Testis (tissue), 3 donors: ENCODE results near the gene PDCD1. TPM values are rescaled to one million over a fixed set of nuclear protein-coding genes. Genes with fewer than 3 reads are reported as not detected.
"Not testable (repeated sequence)": the region's sequence is repeated elsewhere in the genome, so short reads cannot be mapped to it uniquely, and the experiment has no call there.

Experiments used
- DNase-seq: peaks from one replicate; pipeline ENCODE4 v3.0.0-alpha.2; 2019
- H3K27ac ChIP-seq, 2 donors: fragments of 200-600 bp; sonication (generic); one replicate each; pipeline ENCODE4 v1.5.1; 2019
- H3K27me3 ChIP-seq: fragments of 200-600 bp; sonication (generic); one replicate; pipeline ENCODE4 v1.5.1; 2019
- H3K36me3 ChIP-seq: fragments of 200-600 bp; sonication (generic); one replicate; pipeline ENCODE4 v1.5.1; 2017; ENCODE audit warnings: low read depth; ENCODE audit errors: missing control alignments
- H3K4me1 ChIP-seq: fragments of 200-600 bp; sonication (generic); one replicate; pipeline ENCODE4 v1.5.1; 2019
- H3K4me3 ChIP-seq, 2 donors: fragments of 200-600 bp; sonication (generic); one replicate each; pipeline ENCODE4 v1.5.1; 2017 to 2019
- H3K9me3 ChIP-seq: fragments of 200-600 bp; sonication (generic); one replicate; pipeline ENCODE4 v1.5.1; 2017
- CTCF ChIP-seq, 3 experiments: fragments of 450-650 bp in 2 of 3; fragments of 200-600 bp in 1 of 3; sonication (generic) in 1 of 3; IDR thresholded peaks; one replicate each; pipeline ENCODE4 v1.5.1; 2016 to 2019; ENCODE audit warnings: antibody characterized with exemption in 3 of 3, mild to moderate bottlenecking in 2 of 3, moderate library complexity in 1 of 3
- POLR2A ChIP-seq: fragments of 450-650 bp; IDR thresholded peaks from one replicate; pipeline ENCODE4 v1.6.1; 2017; ENCODE audit warnings: antibody characterized with exemption, mild to moderate bottlenecking, moderate library complexity
- WGBS, 2 donors: methylation state at CpG; one replicate each; pipeline ENCODE4 v1.1.5; 2018; 5-methylcytosine and 5-hydroxymethylcytosine counted together
- intact Hi-C: fragments of 100-400 bp; cut with DNase I; formaldehyde crosslinking; loops from one replicate; pipeline ENCODE4 v1.15.1; 2023; ENCODE audit warnings: low total_unique reads
- polyA plus RNA-seq: library from polyadenylated mRNA; stranded (reverse); fragments of 350-450 nt; fragmentation: Illumina TruSeq; extraction: RNeasy Lipid Tissue Mini Kit (QIAGEN cat#74804); gene quantifications from one replicate; pipeline ENCODE4 v1.2.3, GENCODE V29; 2014; ENCODE audit warnings: low read depth, low replicate concordance; ENCODE audit not compliant: insufficient read depth
- total RNA-seq, 2 donors: library from RNA; depleted of rRNA; stranded (reverse); fragments of >200 nt; gene quantifications; one replicate each; pipeline ENCODE4 v1.2.3, GENCODE V29; 2016

The PDCD1 gene
- total and polyA plus RNA-seq, 3 donors from 2014 or later, result 0.37 to 0.47 (median 0.39) TPM

- Histone ChIP-seq H3K9me3 (no peaks in the 10 kb centered on the region), H3K27me3 (no peaks in the 10 kb centered on the region), H3K4me3 (no peak overlapping the region), H3K4me1 (peaks cover 22% of the 10 kb centered on the region), H3K27ac (peak overlapping the region in 1 of 2 donors; percentile 80), H3K36me3 (no peaks in the 10 kb centered on the region)
- TF ChIP-seq CTCF (IDR thresholded peaks at IDR 0.05), result no peak
- TF ChIP-seq POLR2A, result no peak
- whole genome bisulfite sequencing, 2 donors, result 88% methylated on average over 14 to 28 of the region's 29 CpGs
- DNase-seq, result no peak
- intact Hi-C loops, result no loop called here
Observed at GRCh38 chr2:241809383-241810306, 49.0 kb downstream of the PDCD1 start.

GRCh38 chr2:241808721-241809382 is 49.8 kb downstream of the PDCD1 start, which contains the start of gene NEU4:
NEU4 (plus strand) TSS chr2:241809193; CDS start chr2:241814485, 5,292 bp downstream.
- 91 to 92% methylated on average over 26 to 31 of the region's 31 CpGs for WGBS, 2 donors
- no peak for TF ChIP-seq CTCF (IDR thresholded peaks at IDR 0.05)
- TF ChIP-seq POLR2A, result no peak
- intact Hi-C loops, result no loop called here

GRCh38 chr2:241808051-241808720 is 50.5 kb downstream of the PDCD1 start:
- WGBS, 2 donors, result 43 to 57% methylated on average over 15 to 16 of the region's 17 CpGs

More at GRCh38 chr2:241808721-241809382, 49.8 kb downstream of the PDCD1 start, which contains the start of gene NEU4:
- Histone ChIP-seq H3K4me1 (peaks cover 30% of the 10 kb centered on the region), H3K36me3 (no peaks in the 10 kb centered on the region), H3K9me3 (no peaks in the 10 kb centered on the region), H3K27ac (peak within 1 kb of the TSS; percentile 16 to 80), H3K27me3 (no peaks in the 10 kb centered on the region), H3K4me3 (no peak within 1 kb of the TSS)
- DNase-seq, result peak; percentile 13

GRCh38 chr2:241806217-241806616 is 52.5 kb downstream of the PDCD1 start:
- H3K27ac ChIP-seq, H3K4me3 ChIP-seq, DNase-seq, H3K27me3 ChIP-seq, H3K36me3 ChIP-seq, intact Hi-C loops, H3K9me3 ChIP-seq: not testable (repeated sequence)
- H3K4me1 ChIP-seq, result peaks cover 36% of the 10 kb centered on the region
- no CpG with 5 or more reads among the region's 8 CpGs for WGBS, 2 donors

More at GRCh38 chr2:241808051-241808720, 50.5 kb downstream of the PDCD1 start:
- H3K4me1 ChIP-seq, result peaks cover 34% of the 10 kb centered on the region
- intact Hi-C loops, result no loop called here
- TF ChIP-seq POLR2A (no peak), CTCF (IDR thresholded peaks at IDR 0.05) (no peak)
- H3K27me3 ChIP-seq, result no peaks in the 10 kb centered on the region
- DNase-seq, result peak; percentile 60
- no peaks in the 10 kb centered on the region for H3K9me3 ChIP-seq
- H3K27ac ChIP-seq, result peak overlapping the region; percentile 16 to 80
- H3K36me3 ChIP-seq, result no peaks in the 10 kb centered on the region
- no peak overlapping the region for H3K4me3 ChIP-seq
